GM21737 (cell line): Measurements from ENCODE around the gene NEURL1.

Experiments
- ATAC-seq: cut with Tn5 transposase; IDR thresholded peaks from one replicate; pipeline ENCODE4 v1.9.1; 2021; ENCODE audit warnings: mild to moderate bottlenecking, moderate library complexity; ENCODE audit not compliant: unreplicated experiment

NEURL1 gene

GRCh38 chr10:103578782-103579382 is 85.4 kb downstream of the NEURL1 start:
- peak; percentile 66 for ATAC-seq

- no peak for ATAC-seq
These were observed 86.5 kb downstream of the NEURL1 start for GRCh38 chr10:103580011-103580410.

GRCh38 chr10:103580430-103580829 is 86.9 kb downstream of the NEURL1 start:
- ATAC-seq: no peak

- no peak for ATAC-seq
These were observed 88.0 kb downstream of the NEURL1 start for GRCh38 chr10:103581499-103581898.

GRCh38 chr10:103582331-103583123 is 89.0 kb downstream of the NEURL1 start:
- no peak for ATAC-seq

- no peak for ATAC-seq
These were observed 90.3 kb downstream of the NEURL1 start for GRCh38 chr10:103583871-103584215.

GRCh38 chr10:103584216-103585010 is 90.9 kb downstream of the NEURL1 start:
- no peak for ATAC-seq

- ATAC-seq: no peak
These were observed 91.5 kb downstream of the NEURL1 start for GRCh38 chr10:103585011-103585405.

- no peak for ATAC-seq
These were observed 93.6 kb downstream of the NEURL1 start for GRCh38 chr10:103587073-103587472.

GRCh38 chr10:103589074-103589630 is 95.6 kb downstream of the NEURL1 start:
- no peak for ATAC-seq

- no peak for ATAC-seq
These were observed 96.6 kb downstream of the NEURL1 start for GRCh38 chr10:103590060-103590459.

- ATAC-seq: no peak
These were observed 97.3 kb downstream of the NEURL1 start for GRCh38 chr10:103590744-103591291.

GRCh38 chr10:103592186-103593021 is 98.9 kb downstream of the NEURL1 start:
- ATAC-seq: no peak

GRCh38 chr10:103593022-103593570 is 99.6 kb downstream of the NEURL1 start:
- ATAC-seq: no peak

GRCh38 chr10:103595933-103596726 is 102.6 kb downstream of the NEURL1 start:
- no peak for ATAC-seq

- ATAC-seq: no peak
These were observed 103.5 kb downstream of the NEURL1 start for GRCh38 chr10:103597003-103597402.

- ATAC-seq: no peak
These were observed 105.2 kb downstream of the NEURL1 start for GRCh38 chr10:103598654-103599115.

- ATAC-seq: no peak
These were observed 105.7 kb downstream of the NEURL1 start for GRCh38 chr10:103599211-103599610.

- no peak for ATAC-seq
These were observed 106.4 kb downstream of the NEURL1 start for GRCh38 chr10:103599907-103600306.
